Measurements from ENCODE around the gene GRP.

- TF ChIP-seq CEBPB (IDR thresholded peaks at IDR 0.05; ENCODE audit: borderline replicate concordance in 1 of 2, low read depth in 2 of 2, low read length in 2 of 2) = no peak
- no peak for TF ChIP-seq TAF1 (IDR thresholded peaks at IDR 0.05; ENCODE audit: borderline replicate concordance, low read depth, low read length)
- TF ChIP-seq CTCF (IDR thresholded peaks at IDR 0.05 in 2 of 3, conservative IDR thresholded peaks at IDR 0.05 in 1 of 3; ENCODE audit: control insufficient read depth in 2 of 3, extremely low read depth in 1 of 3, insufficient read depth in 1 of 3, low read depth in 3 of 3, low read length in 3 of 3) = no peak
- TF ChIP-seq SMAD5 (IDR thresholded peaks at IDR 0.05; ENCODE audit: low read depth) = no peak
- TF ChIP-seq KDM1A (IDR thresholded peaks at IDR 0.05; ENCODE audit: borderline replicate concordance) = no peak
- TF ChIP-seq RAD21 (IDR thresholded peaks at IDR 0.05; ENCODE audit: insufficient read depth, low read depth, low read length) = no peak
- TF ChIP-seq POLR2A (IDR thresholded peaks at IDR 0.05; ENCODE audit: low read depth, low read length) = no peak
- TF ChIP-seq RUNX3 (IDR thresholded peaks at IDR 0.05; ENCODE audit: low read length) = no peak
- TF ChIP-seq CHD2 (IDR thresholded peaks at IDR 0.05; ENCODE audit: borderline replicate concordance, low read depth, low read length) = no peak
- TF ChIP-seq FOXM1 (IDR thresholded peaks at IDR 0.05; ENCODE audit: low read depth, low read length) = no peak
- no peak for TF ChIP-seq MAX (IDR thresholded peaks at IDR 0.05; ENCODE audit: low read depth, low read length)
These were observed 58.8 kb downstream of the GRP start for GRCh38 chr18:59278793-59279192.
